ENCODE data around the gene ENOX2. TPM values are rescaled to one million over a fixed set of nuclear protein-coding genes. Genes with fewer than 3 reads are reported as not detected.

ENOX2 gene
- total and polyA plus RNA-seq, 5 experiments from 2014 or later, result 13.1 to 17.4 (median 15.1) TPM

DNA sequence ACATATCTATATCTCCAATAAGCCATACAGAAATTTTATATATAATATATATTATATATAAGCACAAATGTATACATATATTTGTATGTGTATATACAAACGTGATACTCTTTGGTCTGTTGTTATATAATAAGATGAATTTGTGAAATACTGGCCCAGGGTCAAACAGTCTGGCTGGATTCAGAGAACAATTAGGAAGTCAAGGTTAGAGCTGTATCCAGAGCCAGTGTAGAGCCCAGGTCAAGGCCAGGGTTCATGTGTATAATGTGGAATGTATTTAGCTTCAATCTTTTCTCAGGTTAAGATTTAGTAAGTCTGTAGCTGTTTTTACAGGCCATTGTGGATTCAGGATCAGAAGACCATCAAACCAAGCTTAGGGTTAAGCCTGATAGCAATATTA, 3.8 kb upstream of the ENOX2 start:
- Mint-ChIP-seq H3K27ac (no peak overlapping the region), H3K36me3 (no peaks in the 10 kb centered on the region), H3K9me3 (no peaks in the 10 kb centered on the region), H3K4me1 (peaks cover 5 to 8% (median 7%) of the 10 kb centered on the region in 4 donors), H3K27me3 (peaks cover 0 to 4% (median 0%) of the 10 kb centered on the region in 5 donors), H3K4me3 (no peak overlapping the region)
- DNase-seq (no peak), ATAC-seq (no peak)
- POLR2A ChIA-PET, result no interaction called here

DNA sequence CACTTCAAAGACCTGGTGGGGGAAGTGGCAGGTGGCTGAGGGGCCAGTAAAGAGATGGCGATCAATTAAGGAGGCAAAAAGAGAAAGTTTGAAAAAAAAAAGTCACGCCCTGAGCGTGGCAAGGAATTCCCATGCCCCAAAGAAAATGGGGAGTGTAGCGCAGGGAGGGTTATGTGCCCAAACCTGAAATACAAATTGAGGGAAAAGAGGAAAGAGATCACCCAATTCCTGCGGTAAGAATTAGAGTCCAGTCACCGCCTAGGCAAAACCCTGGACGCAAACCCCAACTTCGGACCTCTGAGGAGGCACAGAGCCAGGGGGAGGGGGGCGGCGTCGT, 595 bp downstream of the ENOX2 start:
- POLR2A ChIA-PET, result no interaction called here
- no peaks in the 10 kb centered on the region for H3K9me3 Mint-ChIP-seq
- H3K4me1 Mint-ChIP-seq, result peaks cover 6 to 14% (median 11%) of the 10 kb centered on the region in 4 donors
- peaks cover 0 to 19% (median 3%) of the 10 kb centered on the region in 3 donors for H3K36me3 Mint-ChIP-seq
- ATAC-seq (no peak), DNase-seq (no peak)
- peak overlapping the region in 8 of 10 donors; percentile 49 to 79 (median 70) for H3K27ac Mint-ChIP-seq
- peaks cover 0 to 4% (median 0%) of the 10 kb centered on the region in 5 donors for H3K27me3 Mint-ChIP-seq
- no peak overlapping the region for H3K4me3 Mint-ChIP-seq

DNA sequence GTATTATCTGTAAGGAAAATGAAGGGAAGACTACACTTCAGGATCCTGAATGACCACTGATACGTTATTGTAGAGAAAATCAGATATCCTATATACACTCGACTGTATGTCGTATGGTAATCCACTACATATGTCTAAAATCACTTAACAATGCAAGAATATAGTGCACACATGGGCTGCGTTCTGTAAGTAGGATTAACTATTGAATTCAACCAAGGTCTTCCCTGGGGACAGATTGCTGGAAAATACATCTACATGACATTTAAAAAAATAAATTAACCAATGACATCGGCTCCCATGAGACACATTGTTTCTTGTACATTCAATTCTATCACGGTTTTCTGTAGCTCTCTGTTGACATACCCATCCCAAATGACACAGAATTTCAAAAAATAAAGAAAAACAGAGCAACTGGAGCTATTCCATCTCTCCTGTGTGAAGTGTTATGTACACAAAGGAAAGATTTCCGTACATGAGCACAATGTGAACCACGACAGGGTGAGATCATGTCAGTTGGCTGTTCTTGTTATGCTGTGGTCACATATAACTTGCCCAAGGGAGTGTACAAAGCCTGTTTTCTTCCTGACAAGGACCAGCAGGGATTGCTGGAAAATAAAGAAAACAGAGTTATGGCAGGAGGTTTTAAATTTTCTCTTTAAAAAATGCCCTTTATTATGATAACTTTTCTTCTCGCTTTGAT, 6.1 kb downstream of the ENOX2 start:
- Mint-ChIP-seq H3K4me1 (peaks cover 6 to 11% (median 10%) of the 10 kb centered on the region in 4 donors), H3K27me3 (no peaks in the 10 kb centered on the region), H3K36me3 (peaks cover 0 to 43% (median 7%) of the 10 kb centered on the region in 3 donors), H3K4me3 (no peak overlapping the region), H3K9me3 (peaks cover 0 to 2% (median 0%) of the 10 kb centered on the region in 9 donors), H3K27ac (no peak overlapping the region)
- POLR2A ChIA-PET, result no interaction called here
- no peak for DNase-seq
- no peak for ATAC-seq

DNA sequence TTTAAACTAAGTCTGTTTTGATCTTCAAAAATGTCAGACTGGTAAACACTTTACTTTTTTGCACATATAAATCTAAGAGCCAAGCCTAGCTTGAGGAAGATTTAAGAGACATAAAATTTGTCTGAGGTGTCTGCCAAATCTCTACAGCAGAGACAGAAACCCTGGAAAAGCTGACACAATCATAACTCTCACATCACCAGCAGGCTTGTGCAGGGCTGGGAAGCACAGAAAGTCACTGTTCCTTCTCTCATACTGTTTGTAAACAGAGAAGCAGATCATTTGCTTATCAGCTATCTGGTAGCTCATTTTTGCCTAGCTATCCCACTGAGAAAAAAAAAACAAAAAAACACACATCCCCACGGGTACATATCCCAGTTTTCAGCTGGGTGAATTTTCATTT, 7.0 kb downstream of the ENOX2 start:
- peaks cover 0 to 7% (median 6%) of the 10 kb centered on the region in 4 donors for H3K4me1 Mint-ChIP-seq
- POLR2A ChIA-PET, result no interaction called here
- no peaks in the 10 kb centered on the region for H3K27me3 Mint-ChIP-seq
- DNase-seq, result no peak
- H3K36me3 Mint-ChIP-seq, result peaks cover 0 to 43% (median 7%) of the 10 kb centered on the region in 3 donors
- H3K4me3 Mint-ChIP-seq, result no peak overlapping the region
- peaks cover 0 to 2% (median 0%) of the 10 kb centered on the region in 9 donors for H3K9me3 Mint-ChIP-seq
- no peak for ATAC-seq
- H3K27ac Mint-ChIP-seq, result no peak overlapping the region

DNA sequence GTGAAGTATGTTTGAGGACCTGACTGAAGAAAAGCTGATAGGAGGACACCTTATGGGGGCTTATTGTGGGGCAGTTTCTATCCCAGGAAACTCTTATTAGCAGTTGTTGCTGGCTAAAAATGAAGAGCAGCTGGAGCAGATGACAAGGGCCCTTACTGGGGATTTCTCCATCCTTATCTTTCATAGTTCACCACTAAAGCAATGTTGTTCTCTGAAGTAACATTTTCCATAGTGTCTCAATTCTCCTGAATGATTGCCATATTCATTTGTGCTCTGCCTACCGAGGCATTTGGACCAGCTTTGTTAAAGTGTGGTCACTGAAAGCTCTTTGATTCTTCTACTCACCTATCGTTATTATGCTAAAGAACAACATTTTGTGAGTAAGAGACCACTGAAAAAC, 7.7 kb downstream of the ENOX2 start:
- POLR2A ChIA-PET, result no interaction called here
- ATAC-seq (no peak), DNase-seq (no peak)
- no peak overlapping the region for H3K27ac Mint-ChIP-seq
- no peak overlapping the region for H3K4me3 Mint-ChIP-seq
- H3K4me1 Mint-ChIP-seq, result peaks cover 0 to 7% (median 5%) of the 10 kb centered on the region in 4 donors
- H3K9me3 Mint-ChIP-seq, result peaks cover 0 to 2% (median 0%) of the 10 kb centered on the region in 9 donors
- peaks cover 0 to 41% (median 7%) of the 10 kb centered on the region in 3 donors for H3K36me3 Mint-ChIP-seq
- H3K27me3 Mint-ChIP-seq, result no peaks in the 10 kb centered on the region

DNA sequence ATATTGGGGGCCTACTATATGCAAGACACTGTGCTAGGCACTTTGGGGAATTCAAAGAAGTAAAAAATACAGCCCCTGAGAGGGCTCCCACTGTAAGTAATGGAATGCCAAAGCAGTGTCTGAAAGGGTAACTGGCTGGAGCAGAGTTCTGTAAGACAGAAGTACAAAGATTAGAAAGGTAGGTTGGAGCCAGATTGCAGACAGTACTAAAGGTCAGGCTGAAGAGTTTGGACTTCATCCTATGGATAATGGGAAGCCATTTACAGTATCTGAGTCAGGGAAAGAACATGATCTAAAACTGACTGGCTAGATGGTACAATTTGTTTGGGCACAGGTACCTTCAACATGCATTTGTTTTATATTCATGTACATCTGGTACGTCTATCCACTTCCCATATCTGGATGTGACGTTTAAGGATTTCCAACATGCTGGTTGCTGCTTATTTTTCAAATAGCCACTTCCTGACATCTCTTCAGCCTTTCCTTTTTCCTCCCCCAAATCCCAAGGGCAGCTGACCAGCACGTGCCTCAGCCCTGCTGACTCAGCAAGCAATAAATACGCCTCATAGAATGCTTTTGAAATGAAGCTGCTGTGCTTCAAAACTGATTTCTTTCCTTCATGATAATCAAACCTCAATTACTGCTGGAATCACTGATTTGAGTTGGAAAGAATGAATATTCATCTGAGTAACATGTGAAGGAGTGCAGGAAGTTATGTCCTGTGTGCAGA, 9.5 kb downstream of the ENOX2 start:
- POLR2A ChIA-PET, result no interaction called here
- H3K27ac Mint-ChIP-seq, result no peak overlapping the region
- H3K36me3 Mint-ChIP-seq, result peaks cover 0 to 28% (median 4%) of the 10 kb centered on the region in 3 donors
- ATAC-seq (no peak), DNase-seq (no peak)
- peaks cover 5 to 12% (median 9%) of the 10 kb centered on the region in 4 donors for H3K4me1 Mint-ChIP-seq
- no peak overlapping the region for H3K4me3 Mint-ChIP-seq
- H3K27me3 Mint-ChIP-seq, result no peaks in the 10 kb centered on the region
- H3K9me3 Mint-ChIP-seq, result peaks cover 0 to 2% (median 0%) of the 10 kb centered on the region in 9 donors

DNA sequence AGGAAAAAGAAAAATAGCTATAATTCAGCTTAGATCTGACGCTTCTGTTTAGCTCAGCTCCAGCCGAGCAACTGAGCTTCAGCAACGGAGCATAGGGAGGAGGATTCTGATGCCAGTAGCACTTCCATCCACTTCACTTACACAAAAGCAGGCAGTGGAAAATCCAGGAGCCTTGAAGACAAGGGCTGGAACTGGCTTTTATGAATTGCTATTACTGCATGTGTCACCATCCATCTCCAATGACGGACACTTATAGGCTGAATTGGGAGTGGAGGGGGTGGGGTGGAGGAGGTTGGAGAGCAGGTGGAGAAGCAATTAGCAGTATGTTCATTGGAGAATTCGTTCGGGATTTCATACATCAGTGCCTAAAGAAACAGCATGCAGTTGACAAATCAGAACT, 15.6 kb downstream of the ENOX2 start:
- Mint-ChIP-seq H3K4me1 (peaks cover 0 to 15% (median 9%) of the 10 kb centered on the region in 4 donors), H3K4me3 (no peak overlapping the region), H3K9me3 (peaks cover 0 to under 1% (median 0%) of the 10 kb centered on the region in 9 donors), H3K36me3 (no peaks in the 10 kb centered on the region), H3K27ac (no peak overlapping the region), H3K27me3 (no peaks in the 10 kb centered on the region)
- DNase-seq (no peak), ATAC-seq (no peak)
- POLR2A ChIA-PET, result no interaction called here

DNA sequence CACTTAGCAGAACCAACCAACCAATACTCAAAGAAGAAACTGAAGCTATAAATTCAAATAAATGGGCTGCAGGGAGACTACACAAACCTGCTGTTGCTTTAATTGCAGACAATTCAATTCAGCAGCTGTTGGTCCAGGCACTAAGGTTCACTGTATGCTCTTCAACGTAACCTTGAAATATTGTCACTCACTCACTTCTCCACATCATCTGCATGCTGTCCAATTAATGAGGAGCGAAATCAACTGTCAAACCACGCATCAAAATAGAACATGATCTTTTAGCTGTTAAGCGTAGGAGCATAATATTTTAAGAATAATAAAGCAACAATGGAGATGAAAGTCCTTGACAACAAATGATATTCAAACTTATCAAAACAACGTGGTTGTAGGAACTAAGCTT, 17.0 kb downstream of the ENOX2 start:
- H3K36me3 Mint-ChIP-seq, result no peaks in the 10 kb centered on the region
- ATAC-seq, result no peak
- POLR2A ChIA-PET, result no interaction called here
- H3K9me3 Mint-ChIP-seq, result no peaks in the 10 kb centered on the region
- peak overlapping the region in 1 of 10 donors; percentile 24 for H3K4me3 Mint-ChIP-seq
- H3K4me1 Mint-ChIP-seq, result peaks cover 4 to 17% (median 10%) of the 10 kb centered on the region in 4 donors
- no peak for DNase-seq
- no peaks in the 10 kb centered on the region for H3K27me3 Mint-ChIP-seq
- H3K27ac Mint-ChIP-seq, result peak overlapping the region in 1 of 10 donors; percentile 48

DNA sequence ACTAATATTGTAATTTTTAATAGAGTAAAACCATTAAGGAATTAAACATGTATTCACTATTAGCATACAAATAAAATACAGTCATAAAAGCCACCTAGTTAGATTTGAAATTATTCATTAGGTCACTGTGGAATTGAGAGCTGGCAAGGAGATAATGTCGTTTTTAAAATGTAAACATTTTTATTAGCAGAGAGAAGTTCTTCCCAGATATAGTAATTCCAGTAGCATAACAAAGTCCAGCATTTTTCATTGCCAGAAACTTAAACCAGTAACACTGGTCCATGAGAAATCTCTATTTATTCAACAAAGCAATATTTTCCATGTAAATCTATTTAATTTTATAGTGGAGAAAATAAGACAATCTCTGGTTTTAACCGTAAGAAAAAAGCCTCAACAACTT, 17.5 kb downstream of the ENOX2 start:
- POLR2A ChIA-PET, result no interaction called here
- Mint-ChIP-seq H3K9me3 (no peaks in the 10 kb centered on the region), H3K27ac (peak overlapping the region in 1 of 10 donors; percentile 48), H3K4me3 (no peak overlapping the region), H3K27me3 (no peaks in the 10 kb centered on the region), H3K36me3 (no peaks in the 10 kb centered on the region), H3K4me1 (peaks cover 4 to 17% (median 10%) of the 10 kb centered on the region in 4 donors)
- no peak for DNase-seq
- no peak for ATAC-seq

DNA sequence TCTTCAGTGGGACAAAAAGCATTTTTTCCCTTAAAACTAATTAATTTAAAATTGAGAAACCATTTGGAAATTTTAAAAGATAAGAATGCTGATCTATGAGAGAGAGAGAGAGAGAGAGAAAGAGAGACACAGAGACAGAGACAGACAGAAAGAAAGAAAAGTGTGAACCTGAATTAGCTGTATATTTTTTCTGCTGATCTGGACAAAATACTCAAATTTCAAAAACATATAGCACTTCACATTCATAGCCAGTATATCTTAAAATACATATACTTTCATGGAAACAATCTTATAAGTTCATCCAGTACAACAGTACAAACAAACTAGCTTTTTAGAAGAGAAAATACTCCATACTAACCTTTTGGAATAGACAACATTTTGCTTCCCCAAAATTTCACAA, 18.4 kb downstream of the ENOX2 start:
- Mint-ChIP-seq H3K4me3 (no peak overlapping the region), H3K36me3 (no peaks in the 10 kb centered on the region), H3K9me3 (no peaks in the 10 kb centered on the region), H3K27me3 (no peaks in the 10 kb centered on the region), H3K4me1 (peaks cover 4 to 10% (median 8%) of the 10 kb centered on the region in 4 donors), H3K27ac (no peak overlapping the region)
- POLR2A ChIA-PET, result no interaction called here
- DNase-seq, result no peak
- no peak for ATAC-seq

DNA sequence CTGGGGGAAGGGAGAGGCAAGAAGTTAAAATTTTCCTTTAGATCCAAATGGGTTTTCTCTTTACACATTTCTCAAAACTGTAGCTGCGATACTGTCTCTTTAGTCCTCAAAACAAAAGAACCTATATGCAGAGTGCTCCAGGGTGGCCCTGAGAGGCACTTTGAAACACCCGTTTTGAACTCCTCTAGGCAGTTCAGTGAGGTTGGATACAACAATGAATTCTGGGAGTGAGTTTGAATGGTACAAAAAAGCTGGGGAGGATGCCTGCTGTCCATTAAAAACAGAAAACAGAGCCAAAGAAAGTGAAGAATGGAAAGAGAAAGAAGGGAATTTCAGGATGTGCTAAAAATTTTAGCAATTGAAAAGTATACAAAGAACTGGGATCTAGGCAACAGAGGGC, 23.1 kb downstream of the ENOX2 start:
- peaks cover 6 to 13% (median 10%) of the 10 kb centered on the region in 4 donors for H3K4me1 Mint-ChIP-seq
- ATAC-seq (no peak), DNase-seq (no peak)
- H3K27me3 Mint-ChIP-seq, result no peaks in the 10 kb centered on the region
- H3K4me3 Mint-ChIP-seq, result no peak overlapping the region
- no peak overlapping the region for H3K27ac Mint-ChIP-seq
- H3K36me3 Mint-ChIP-seq, result peaks cover 0 to 6% (median 0%) of the 10 kb centered on the region in 3 donors
- H3K9me3 Mint-ChIP-seq, result peaks cover 0 to 19% (median 0%) of the 10 kb centered on the region in 9 donors
- POLR2A ChIA-PET, result no interaction called here

DNA sequence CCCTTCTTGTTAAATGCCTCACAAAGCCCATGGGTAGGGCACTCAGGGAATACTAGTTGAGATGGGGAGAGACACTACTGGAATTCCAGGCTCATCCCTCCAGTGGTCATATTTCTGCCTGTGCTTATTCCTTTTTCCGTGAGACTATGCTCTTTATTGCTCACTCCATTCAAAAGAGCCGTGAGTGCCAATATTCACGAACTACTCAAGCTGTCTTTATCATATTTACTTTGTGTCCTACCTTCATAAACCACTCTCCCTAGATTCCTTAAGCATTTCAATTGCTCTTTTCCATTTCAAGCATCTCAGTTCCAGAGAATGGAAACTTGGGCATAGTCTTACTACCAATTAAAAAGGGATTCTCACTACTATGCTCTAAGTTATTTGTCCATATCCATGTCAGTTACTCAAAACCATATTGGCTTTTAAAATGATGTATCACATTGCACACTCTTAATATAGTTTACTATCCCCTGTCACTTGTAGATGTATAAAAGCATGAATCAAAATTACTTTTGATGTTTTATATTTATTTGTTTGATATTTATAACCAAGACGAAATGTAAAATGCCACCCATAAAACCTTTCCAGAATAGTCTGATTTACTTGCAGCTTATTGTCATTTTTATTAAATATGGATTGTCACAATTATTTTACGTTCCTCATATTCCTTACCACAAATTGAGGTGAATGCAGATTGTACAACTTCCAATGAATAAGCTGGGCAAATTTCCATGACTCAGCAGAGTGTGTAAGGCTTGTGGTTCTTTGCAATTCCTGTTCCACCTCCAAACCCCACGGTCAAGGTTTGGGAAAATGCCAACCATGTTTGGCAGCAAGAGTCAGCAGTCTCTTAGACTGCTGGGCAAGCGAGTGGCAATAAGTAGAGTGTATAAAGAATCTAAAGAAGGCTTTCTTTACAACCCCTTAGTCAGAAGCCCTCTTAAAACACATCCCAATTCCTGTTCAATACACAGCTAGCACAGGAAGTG, 24.4 kb downstream of the ENOX2 start:
- peaks cover 0 to 6% (median 0%) of the 10 kb centered on the region in 3 donors for H3K36me3 Mint-ChIP-seq
- no peaks in the 10 kb centered on the region for H3K27me3 Mint-ChIP-seq
- no peak overlapping the region for H3K4me3 Mint-ChIP-seq
- H3K9me3 Mint-ChIP-seq, result peaks cover 0 to 21% (median 0%) of the 10 kb centered on the region in 9 donors
- DNase-seq (no peak), ATAC-seq (no peak)
- POLR2A ChIA-PET, result no interaction called here
- no peak overlapping the region for H3K27ac Mint-ChIP-seq
- H3K4me1 Mint-ChIP-seq, result peaks cover 15 to 20% (median 18%) of the 10 kb centered on the region in 4 donors

All from naive thymus-derived CD8-positive, alpha-beta T cell (primary cell).